ENCODE data around the gene CMTM4. TPM values are rescaled to one million over a fixed set of nuclear protein-coding genes. Genes with fewer than 3 reads are reported as not detected.
A peak's percentile ranks its signal among the peaks of the same experiment; 100 is the strongest.
"Not testable (repeated sequence)": the region's sequence is repeated elsewhere in the genome, so short reads cannot be mapped to it uniquely, and the experiment has no call there.

The CMTM4 gene
- total RNA-seq, 1 experiment from 2014 or later, result 14.3 TPM

DNA sequence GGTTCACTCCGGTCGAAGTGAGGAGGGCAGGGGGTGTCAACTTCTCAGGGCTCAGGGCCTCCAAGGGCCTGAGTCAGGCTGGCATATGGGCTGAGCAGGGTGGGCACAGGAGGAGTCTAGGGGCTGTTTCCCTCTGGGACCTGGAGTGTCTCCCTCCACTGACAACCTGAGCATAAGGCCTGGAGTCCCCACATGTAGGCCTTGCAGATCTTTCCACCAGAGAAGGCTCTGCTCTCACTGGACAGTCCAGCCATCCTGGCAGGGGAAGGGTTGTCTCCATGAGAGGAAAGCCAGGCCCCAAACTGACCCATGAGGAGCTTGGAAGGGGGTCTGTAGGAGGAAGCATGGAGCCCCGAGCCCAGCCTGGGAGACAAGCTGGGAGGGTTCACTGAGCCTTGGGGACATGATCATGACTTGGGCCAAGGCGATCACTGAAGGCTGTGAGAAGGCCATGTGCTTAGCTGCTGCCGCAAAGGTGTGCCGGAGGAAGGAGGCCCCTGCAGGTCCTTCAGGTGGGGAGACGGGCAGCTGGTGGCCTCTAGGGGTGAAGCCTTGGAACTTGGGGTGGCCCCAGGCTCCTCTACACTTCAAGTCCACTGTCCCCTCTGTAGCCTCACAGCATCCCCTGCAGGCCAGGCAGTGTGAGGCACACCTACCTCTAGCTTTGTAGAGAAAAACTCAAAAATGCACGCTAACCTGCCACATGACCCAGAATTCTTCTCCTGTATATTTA is 107.4 kb downstream of the CMTM4 start:
- in situ Hi-C loops (cut with HindIII; ENCODE audit: low pct_unique_long_range_greater_than_20kb, low sequenced_read_pairs), result no loop called here
- DNase-seq (ENCODE audit: low read depth), result no peak

DNA sequence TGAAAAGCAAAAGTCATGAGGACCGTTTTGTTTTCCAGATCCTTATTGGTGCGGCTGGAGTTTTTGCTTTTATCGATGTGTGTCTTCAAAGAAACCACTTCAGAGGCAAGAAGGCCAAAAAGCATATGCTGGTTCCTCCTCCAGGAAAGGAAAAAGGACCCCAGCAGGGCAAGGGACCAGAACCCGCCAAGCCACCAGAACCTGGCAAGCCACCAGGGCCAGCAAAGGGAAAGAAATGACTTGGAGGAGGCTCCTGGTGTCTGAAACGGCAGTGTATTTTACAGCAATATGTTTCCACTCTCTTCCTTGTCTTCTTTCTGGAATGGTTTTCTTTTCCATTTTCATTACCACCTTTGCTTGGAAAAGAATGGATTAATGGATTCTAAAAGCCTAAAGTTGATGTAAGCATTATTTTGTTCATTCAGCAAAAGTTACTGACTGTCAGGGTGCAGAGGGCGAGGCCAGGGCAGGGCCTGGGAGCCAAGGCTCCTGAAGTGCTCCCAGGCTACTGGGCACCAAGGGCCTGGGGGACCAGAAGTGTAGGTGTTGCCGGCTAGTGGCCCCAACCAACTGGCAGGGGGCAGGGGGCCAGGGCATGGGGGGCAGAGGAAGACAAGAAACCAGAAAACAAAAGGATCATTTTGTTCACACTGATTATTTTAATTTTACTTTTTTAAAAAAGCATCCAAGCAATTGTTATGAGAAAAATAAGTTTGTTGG is 108.5 kb downstream of the CMTM4 start:
- in situ Hi-C loops (cut with HindIII; ENCODE audit: low pct_unique_long_range_greater_than_20kb, low sequenced_read_pairs), result no loop called here
- no peak for DNase-seq (ENCODE audit: low read depth)

DNA sequence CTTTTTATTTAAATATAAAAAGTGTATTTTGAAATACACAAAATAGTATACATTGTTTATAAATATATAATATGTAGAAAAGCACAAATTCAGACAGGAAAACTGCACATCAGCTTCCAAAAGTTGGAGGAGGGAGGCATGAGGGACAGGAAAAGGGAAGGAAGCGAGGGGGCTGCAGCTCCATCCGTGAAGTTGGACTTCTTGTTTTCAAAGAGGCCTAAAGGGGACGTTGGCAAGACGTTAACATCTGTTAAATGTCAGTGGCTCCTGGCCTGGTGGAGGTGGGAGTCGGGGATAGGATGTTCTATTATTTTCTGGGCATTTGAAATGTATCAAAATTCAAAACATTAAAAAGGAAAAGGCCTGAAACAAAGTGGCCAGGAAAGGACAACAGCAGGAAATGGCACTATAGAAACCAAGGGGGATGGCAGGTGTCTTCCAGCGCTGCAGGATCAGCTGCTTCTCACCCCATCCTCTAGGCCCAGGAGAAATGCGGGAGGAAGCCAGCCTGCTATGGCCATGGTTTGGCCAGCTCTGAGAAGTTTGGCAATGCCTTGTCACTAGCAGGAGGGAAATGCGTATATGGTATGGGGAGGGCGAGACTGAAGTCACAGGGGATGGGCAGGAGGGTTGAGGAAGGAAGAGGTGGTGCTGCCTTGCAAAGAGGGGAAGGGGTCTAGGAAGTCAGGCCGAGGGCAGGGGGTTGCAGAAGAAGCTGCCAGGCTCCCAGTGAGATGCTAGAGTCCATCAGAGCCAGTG is 110.9 kb downstream of the CMTM4 start:
- DNase-seq (ENCODE audit: low read depth), result no peak
- in situ Hi-C loops (cut with HindIII; ENCODE audit: low pct_unique_long_range_greater_than_20kb, low sequenced_read_pairs), result no loop called here

DNA sequence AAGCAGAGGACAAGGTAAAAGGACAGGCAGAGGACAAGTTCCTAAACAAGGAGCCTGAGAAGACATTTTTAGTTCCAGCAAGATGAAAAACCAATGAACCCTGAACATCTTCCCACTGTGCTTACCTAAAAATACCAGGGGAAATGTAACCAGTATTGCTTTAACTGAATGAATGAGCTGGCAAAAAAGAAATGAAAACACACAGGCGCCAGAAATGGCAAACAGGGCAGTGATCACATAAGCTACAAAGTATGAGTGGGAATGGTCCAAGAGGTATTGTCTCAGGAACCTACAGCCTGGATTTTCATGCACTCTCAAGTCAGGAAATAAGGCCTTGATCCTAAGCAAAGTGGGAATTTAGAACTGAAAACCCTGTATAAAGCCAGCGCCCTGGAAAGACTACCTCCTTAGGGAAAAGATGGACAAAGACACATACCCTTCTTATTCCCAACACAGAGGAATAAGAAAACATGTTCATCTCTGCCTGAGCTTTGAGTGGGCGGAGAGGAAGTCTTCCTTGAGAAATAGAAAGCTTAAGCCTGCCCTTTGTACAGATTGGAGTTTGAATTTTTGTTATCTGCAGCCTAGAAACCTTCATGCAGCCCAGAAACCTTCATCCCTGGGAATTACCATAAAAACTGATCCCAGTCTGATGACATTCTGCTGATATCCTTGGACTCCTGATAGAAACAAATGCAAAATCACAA is 115.1 kb downstream of the CMTM4 start:
- in situ Hi-C loops (cut with HindIII; ENCODE audit: low pct_unique_long_range_greater_than_20kb, low sequenced_read_pairs), result no loop called here
- DNase-seq (ENCODE audit: low read depth), result peak; percentile 62

DNA sequence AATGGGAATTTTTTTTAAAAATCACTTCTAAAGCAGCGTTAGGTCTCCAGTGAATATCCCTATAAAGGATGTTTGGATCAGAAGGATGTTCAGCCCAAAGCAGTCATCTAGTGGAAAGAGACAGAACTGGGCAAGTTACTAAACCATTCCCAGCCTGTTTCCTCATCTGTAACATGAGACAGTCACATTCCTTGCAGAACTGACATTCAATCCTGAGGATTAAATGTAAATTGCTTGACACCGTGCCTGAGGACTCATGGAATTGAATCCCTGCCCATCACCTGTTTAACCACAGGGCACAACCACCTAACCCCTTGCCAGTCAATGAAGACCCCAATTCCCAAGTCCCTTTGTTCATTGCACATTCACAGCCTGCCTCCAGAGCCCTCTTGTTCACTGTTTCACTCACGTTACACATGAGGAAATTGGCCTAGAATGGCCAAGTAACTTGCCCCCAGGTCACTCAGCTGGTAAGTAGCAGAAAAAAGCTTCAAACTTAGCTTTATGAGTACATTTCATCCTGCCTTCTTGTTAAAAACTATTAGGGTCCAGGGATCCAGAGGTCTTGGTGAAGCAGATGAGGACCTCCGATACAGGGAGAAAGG is 115.8 kb downstream of the CMTM4 start:
- DNase-seq (ENCODE audit: low read depth), result peak; percentile 60
- in situ Hi-C loops (cut with HindIII; ENCODE audit: low pct_unique_long_range_greater_than_20kb, low sequenced_read_pairs), result no loop called here

DNA sequence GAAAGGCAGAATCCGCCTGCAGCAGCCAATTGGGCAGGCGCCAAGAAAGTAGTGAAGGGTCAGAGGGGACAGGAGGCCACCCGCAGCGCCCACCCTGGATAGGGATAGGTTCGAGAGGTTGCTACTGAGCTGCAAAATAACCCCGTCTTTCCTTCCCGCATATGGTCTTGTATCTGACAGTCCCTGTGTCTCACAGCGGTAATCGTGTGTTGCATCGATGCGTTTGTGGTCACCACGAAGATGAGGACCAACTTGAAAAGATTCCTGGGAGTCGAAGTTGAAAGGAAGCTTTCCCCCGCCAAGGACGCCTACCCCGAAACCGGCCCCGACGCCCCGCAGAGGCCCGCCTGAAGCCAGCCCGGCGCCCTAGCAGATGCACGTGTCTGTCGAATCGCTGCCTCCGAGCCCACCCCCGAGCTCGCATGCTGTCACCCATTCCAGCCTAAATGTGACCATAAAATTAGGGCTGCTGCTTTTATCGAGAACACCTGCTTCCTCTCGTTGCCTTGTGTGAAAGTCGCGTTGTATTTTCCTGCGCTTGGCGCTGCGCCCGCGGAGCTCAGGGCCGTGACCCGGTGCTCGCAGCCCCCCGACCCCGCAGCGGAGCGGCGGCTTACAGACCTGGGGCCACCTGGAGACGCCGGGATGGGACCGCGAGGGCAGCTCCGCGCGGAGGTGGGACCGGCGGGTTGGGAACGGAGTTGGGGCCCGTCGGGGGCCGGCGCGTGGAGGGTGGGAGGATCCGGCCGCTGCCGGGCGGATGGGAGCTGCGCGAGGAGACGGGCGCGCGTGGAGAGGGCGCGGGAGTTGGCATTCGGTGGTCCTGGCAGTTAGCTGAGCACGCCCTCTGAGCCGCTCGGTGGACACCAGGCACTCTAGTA is 117.7 kb downstream of the CMTM4 start, which contains the start of gene CMTM2:
CMTM2 (plus strand) TSS at position 813 of the 881 bp plus-strand sequence. CDS start 145 bp downstream, outside the sequence.
- DNase-seq (ENCODE audit: low read depth), result no peak
- in situ Hi-C loops (cut with HindIII; ENCODE audit: low pct_unique_long_range_greater_than_20kb, low sequenced_read_pairs), result no loop called here

DNA sequence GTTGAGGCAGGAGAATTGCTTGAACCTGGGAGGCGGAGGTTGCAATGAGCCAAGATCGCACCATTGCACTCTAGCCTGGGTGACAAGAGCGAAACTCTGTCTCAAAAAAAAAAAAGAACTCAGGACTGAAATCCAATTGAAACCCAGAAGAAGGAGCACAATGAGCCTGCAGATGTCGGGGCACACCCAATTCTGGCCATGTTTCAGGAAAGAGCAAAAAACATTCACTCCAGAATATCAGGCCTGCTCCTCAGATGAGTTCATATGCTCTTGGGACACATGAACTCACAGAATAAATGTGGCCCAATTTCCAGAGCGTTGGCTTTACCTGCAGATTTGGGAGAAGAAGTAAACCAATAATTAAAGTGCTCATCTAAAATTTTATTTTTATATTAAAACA is 120.2 kb downstream of the CMTM4 start:
- no peak for DNase-seq (ENCODE audit: low read depth)
- in situ Hi-C loops (cut with HindIII; ENCODE audit: low pct_unique_long_range_greater_than_20kb, low sequenced_read_pairs), result no loop called here

DNA sequence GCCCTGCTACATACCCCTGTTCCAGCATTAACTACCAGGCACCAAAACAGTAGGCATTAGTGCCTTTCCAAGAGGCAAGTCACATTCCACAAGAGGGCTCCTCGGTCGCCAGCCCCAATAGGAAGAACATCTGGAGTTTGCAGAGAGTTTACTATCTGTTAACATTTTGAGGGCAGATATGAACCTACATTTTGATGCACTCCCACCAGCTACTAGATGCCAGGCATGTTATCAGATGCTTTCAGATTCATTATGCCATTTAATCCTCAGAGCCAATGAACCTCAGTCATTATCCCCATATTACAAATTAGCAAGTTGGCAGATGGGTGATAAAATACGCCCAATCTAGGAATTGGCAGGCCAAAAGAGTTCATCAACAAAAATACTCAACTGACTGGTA is 121.5 kb downstream of the CMTM4 start:
- in situ Hi-C loops (cut with HindIII; ENCODE audit: low pct_unique_long_range_greater_than_20kb, low sequenced_read_pairs), result no loop called here
- no peak for DNase-seq (ENCODE audit: low read depth)

DNA sequence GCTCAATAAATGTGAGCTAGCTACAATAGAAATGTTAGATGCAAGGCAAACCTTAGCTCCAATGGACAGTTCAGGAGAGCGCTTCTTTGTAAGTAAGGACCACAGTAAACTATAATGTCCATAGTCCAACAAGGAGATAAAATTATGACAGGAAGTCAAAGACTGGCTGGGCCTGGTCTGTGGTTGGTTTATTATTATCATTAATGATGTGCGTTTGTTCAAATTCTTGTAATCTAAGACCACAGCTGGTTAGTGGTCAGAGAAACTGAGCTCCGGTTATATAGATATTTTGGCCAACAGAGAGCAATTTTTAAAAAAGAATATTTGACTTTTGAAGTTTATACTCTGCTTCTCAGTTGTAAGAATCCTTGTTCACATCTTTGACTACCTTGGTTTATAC is 122.0 kb downstream of the CMTM4 start:
- DNase-seq (ENCODE audit: low read depth), result no peak
- in situ Hi-C loops (cut with HindIII; ENCODE audit: low pct_unique_long_range_greater_than_20kb, low sequenced_read_pairs), result no loop called here

DNA sequence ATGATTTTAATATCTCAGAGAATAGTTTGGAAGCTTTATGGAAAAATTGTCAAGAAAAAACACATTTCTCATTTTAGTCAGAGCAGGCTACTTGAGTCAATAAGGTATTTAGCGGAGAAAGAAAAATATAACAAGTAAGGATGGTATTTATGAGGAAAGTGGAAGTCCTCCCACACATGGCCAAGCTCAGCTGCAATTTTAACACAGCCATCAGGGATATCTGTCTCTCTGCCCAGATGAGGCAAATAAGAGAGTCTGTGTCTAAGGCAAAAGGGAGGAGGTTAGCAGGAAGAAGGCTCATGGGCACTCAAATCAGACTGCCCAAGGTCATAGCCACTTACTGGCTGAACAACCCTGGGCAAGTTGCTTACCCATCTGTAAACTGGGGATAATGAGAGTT is 122.5 kb downstream of the CMTM4 start:
- in situ Hi-C loops (cut with HindIII; ENCODE audit: low pct_unique_long_range_greater_than_20kb, low sequenced_read_pairs), result no loop called here
- no peak for DNase-seq (ENCODE audit: low read depth)

DNA sequence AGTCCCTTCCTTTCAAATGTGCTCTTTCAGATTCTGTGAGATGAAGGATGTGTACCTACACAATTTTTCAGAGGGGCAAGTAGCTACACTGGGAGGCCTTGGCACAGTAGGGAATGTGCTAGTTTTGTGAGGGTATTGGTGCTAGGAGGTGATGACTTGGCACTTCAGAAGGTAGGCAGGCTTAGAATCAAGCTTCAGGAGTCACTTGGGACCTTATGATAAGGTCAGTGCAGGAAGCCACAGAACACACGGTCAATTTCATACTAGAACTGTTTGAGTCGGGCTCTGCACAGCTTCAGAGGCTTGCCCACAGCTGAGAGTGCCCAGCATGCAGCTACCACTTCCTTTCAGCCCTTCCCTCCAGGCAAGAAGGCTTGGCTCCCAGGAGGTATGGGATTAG is 124.2 kb downstream of the CMTM4 start:
- in situ Hi-C loops (cut with HindIII; ENCODE audit: low pct_unique_long_range_greater_than_20kb, low sequenced_read_pairs), result no loop called here
- DNase-seq (ENCODE audit: low read depth), result no peak

DNA sequence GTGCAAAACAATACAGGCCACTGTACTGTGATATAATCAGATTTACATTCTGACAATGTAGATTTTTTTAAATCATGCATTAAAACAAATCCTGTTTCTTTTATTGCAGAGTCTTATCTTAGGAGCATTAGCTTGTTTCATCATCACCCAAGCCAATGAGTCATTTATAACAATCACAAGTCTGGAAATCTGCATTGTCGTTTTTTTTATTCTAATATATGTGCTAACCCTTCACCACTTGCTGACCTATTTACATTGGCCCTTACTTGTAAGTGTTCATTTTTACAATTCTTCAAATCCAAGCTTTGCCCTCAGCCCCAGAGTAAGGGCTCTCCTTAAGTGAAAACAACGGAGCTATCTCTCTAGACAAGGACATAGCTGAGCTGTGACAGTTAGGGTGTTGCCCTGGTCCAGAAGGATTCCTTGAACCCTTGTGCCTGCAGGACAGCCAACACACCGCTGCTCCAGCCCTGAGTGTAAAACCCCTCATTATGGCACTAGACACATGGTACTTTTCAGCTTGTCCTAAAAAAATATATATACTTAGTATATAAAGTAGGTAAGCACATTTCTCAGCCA is 126.6 kb downstream of the CMTM4 start:
- in situ Hi-C loops (cut with HindIII; ENCODE audit: low pct_unique_long_range_greater_than_20kb, low sequenced_read_pairs), result no loop called here
- DNase-seq (ENCODE audit: low read depth), result peak; percentile 35

DNA sequence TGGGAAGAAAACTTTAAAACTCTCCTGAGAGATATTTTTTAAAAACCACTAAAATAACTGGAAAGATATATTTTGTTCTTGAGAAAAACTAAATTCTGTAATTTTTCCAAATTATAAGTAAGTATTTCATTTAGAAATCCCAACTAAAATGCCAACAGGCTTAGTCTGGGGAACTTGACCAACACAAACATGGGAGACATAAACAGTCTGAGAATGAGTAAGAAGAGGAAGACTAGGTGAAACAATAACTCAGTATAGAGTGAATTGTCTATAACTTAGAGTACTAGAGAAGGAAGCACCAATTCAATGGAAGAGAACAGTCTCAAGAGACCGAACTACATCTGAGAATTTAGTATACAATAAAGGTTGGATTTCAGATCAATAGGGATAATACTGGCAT is 127.4 kb downstream of the CMTM4 start:
- in situ Hi-C loops (cut with HindIII; ENCODE audit: low pct_unique_long_range_greater_than_20kb, low sequenced_read_pairs), result no loop called here
- no peak for DNase-seq (ENCODE audit: low read depth)

DNA sequence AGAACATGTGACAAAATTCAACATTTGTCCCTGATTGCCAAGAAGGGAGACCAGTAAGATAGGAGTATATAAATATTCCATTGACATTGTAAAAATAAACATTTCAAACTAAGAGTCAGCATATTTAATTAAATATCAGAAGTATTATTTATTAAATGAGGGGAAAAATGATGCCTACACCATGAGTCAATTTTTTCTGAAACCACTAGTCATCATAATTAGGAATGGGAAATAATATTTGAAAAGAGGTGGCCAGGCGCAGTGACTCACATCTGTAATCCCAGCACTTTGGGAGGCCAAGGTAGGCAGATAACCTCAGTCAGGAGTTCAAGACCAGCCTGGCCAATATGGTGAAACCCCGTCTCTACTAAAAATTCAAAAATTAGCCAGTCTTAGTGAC is 128.2 kb downstream of the CMTM4 start:
- no peak for DNase-seq (ENCODE audit: low read depth)
- in situ Hi-C loops (cut with HindIII; ENCODE audit: low pct_unique_long_range_greater_than_20kb, low sequenced_read_pairs), result no loop called here

DNA sequence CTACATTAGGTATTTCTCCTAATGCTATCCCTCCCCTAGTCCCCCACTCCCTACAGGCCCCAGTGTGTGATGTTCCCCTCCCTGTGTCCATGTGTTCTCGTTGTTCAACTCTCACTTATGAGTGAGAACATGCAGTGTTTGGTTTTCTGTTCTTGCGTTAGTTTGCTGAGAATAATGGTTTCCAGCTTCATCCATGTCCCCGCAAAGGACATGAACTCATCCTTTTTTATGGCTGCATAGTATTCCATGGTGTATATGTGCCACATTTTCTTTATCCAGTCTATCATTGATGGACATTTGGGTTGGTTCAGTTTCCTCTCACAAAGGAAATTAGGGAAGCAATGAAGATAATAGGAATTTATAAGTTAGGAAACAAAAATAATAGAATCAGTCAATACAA is 129.3 kb downstream of the CMTM4 start:
- in situ Hi-C loops (cut with HindIII; ENCODE audit: low pct_unique_long_range_greater_than_20kb, low sequenced_read_pairs); DNase-seq (ENCODE audit: low read depth): not testable (repeated sequence)

DNA sequence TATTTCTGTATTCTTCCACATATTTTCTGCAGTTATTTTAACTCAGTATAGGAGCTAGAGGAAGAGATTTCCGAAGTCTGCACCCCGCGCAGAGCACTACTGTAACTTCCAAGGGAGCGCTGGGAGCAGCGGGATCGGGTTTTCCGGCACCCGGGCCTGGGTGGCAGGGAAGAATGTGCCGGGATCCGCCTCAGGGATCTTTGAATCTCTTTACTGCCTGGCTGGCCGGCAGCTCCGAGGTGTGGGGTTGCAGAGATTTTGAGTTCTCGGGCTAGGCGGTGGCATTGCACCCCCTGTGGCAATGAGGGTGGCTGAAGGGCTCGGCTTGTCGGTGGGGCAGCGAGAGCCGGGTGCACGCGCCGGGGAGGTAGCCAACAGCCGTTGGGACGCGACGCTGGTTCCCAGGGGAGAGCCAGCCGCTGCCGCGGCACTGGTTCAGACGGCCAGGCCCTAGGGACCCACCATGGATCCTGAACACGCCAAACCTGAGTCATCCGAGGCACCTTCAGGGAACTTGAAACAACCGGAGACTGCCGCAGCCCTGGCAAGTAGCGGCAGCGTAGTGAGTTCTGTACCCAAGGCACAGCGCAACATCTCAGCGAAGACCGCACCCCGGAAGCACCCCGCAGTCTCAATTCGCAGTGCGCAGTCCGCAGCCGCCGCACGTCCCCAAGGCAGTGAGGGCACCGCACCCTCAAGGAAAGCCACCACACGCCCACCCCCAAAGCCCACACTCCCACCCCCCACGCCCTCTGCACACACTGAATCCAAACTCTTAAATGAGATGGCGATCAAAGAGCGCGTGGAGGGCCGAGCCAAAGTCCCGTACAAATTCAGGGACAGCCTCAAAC is 130.3 kb downstream of the CMTM4 start, which contains the start of gene CMTM1:
CMTM1 (plus strand) TSS at position 389 of the 851 bp plus-strand sequence; CDS start at position 464, 75 bp downstream.
- DNase-seq (ENCODE audit: low read depth), result no peak
- in situ Hi-C loops (cut with HindIII; ENCODE audit: low pct_unique_long_range_greater_than_20kb, low sequenced_read_pairs), result no loop called here
